ENCODE measurements around the gene NTM. TPM values are rescaled to one million over a fixed set of nuclear protein-coding genes. Genes with fewer than 3 reads are reported as not detected.
A peak's percentile ranks its signal among the peaks of the same experiment; 100 is the strongest.
"Not testable (repeated sequence)": the region's sequence is repeated elsewhere in the genome, so short reads cannot be mapped to it uniquely, and the experiment has no call there.

Gene NTM
- total RNA-seq, 2 donors from 2014 or later, result 0.26 to 3.6 TPM

DNA sequence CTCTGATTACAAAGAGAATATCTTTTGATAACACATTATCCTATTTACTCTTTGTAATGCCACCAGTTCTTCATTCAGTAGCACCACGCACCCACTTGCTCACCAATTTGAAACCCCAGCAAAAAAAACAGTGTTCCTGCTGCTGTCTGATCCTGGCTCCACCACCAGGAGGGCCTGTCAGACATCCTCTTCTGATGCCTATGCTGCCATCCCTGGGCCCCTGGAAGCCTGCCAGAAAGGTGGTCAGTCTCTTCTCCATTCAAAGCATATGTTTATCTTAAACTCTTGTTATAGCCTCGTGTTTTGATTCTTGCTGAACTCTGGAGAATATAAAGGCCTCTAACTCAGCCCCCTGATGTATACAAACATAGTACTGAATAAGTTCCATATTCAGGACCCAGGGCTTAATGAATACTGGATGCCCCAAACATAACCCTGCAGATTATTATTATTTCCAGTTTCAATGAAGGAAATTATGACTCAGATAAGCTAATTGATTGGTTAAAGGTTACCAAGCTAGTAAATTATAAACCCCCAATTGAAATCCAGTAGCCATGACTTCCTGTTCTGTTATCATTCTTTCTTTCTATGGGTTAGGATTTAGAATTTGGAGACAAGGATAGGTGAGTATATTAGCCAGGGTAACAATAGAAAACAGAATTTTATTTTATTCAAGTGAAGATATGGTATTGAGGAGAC is 116.7 kb downstream of the NTM start:
- Histone ChIP-seq H3K36me3 (replicated peaks in 1 of 2; ENCODE audit: insufficient read depth in 1 of 2, low read depth in 2 of 2) (no peaks in the 10 kb centered on the region), H3K9me3 (no peaks in the 10 kb centered on the region), H3K4me1 (no peaks in the 10 kb centered on the region), H3K27ac (no peak overlapping the region), H3K4me3 (no peak overlapping the region), H3K27me3 (no peaks in the 10 kb centered on the region)
- 52 to 62% methylated on average over 2 of the region's 2 CpGs for WGBS, 2 donors
- ATAC-seq, result no peak
- TF ChIP-seq, protein P1, sequence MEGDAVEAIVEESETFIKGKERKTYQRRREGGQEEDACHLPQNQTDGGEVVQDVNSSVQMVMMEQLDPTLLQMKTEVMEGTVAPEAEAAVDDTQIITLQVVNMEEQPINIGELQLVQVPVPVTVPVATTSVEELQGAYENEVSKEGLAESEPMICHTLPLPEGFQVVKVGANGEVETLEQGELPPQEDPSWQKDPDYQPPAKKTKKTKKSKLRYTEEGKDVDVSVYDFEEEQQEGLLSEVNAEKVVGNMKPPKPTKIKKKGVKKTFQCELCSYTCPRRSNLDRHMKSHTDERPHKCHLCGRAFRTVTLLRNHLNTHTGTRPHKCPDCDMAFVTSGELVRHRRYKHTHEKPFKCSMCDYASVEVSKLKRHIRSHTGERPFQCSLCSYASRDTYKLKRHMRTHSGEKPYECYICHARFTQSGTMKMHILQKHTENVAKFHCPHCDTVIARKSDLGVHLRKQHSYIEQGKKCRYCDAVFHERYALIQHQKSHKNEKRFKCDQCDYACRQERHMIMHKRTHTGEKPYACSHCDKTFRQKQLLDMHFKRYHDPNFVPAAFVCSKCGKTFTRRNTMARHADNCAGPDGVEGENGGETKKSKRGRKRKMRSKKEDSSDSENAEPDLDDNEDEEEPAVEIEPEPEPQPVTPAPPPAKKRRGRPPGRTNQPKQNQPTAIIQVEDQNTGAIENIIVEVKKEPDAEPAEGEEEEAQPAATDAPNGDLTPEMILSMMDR (IDR thresholded peaks at IDR 0.05), result no peak
- TF ChIP-seq POLR2A (IDR thresholded peaks at IDR 0.05), result no peak
- DNase-seq, result no peak
- intact Hi-C loops (cut with DNase I), result no loop called here

DNA sequence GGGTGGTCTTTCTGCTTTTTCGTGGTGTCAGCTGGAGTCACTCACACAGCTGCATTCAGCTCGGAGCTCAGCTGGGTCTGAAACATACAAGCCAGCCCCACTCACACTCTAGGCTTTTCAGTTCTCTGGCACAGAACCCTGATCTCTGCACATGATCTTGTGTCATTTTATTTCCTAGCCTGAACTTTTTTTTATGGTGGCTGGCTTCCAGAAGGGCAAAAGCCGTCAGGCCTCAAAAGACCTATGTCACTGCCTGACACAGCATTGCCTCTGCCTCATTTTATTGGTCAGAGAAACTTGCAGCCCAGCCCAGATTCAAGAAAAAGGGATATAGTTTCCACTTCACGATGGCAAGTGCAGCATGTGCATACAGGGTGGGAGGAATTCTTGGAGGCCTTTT is 117.8 kb downstream of the NTM start:
- Histone ChIP-seq H3K4me3 (no peak overlapping the region), H3K4me1 (no peaks in the 10 kb centered on the region), H3K27me3 (no peaks in the 10 kb centered on the region), H3K9me3 (no peaks in the 10 kb centered on the region), H3K36me3 (replicated peaks in 1 of 2; ENCODE audit: insufficient read depth in 1 of 2, low read depth in 2 of 2) (no peaks in the 10 kb centered on the region), H3K27ac (no peak overlapping the region)
- TF ChIP-seq POLR2A (IDR thresholded peaks at IDR 0.05), result no peak
- TF ChIP-seq, protein P1 (IDR thresholded peaks at IDR 0.05), result no peak
- DNase-seq (peak in 1 of 4 donors; percentile 11), ATAC-seq (no peak)
- WGBS, 2 donors, result 57 to 69% methylated on average over 4 of the region's 4 CpGs
- intact Hi-C loops (cut with DNase I), result no loop called here

- no peak for ATAC-seq
- WGBS, 2 donors, result 77 to 82% methylated on average over 4 of the region's 4 CpGs
- Histone ChIP-seq H3K9me3 (no peaks in the 10 kb centered on the region), H3K36me3 (replicated peaks in 1 of 2; ENCODE audit: insufficient read depth in 1 of 2, low read depth in 2 of 2) (no peaks in the 10 kb centered on the region), H3K27me3 (no peaks in the 10 kb centered on the region), H3K27ac (no peak overlapping the region), H3K4me1 (peaks cover 7% of the 10 kb centered on the region), H3K4me3 (no peak overlapping the region)
- DNase-seq, result no peak
- intact Hi-C loops (cut with DNase I), result no loop called here
- TF ChIP-seq POLR2A (IDR thresholded peaks at IDR 0.05), result no peak
- TF ChIP-seq, protein P1 (IDR thresholded peaks at IDR 0.05), result no peak
These were observed 121.1 kb downstream of the NTM start for GRCh38 chr11:131491503-131491902.

GRCh38 chr11:131495423-131495822 is 125.0 kb downstream of the NTM start:
- H3K27me3 ChIP-seq, result no peaks in the 10 kb centered on the region
- H3K27ac ChIP-seq, result no peak overlapping the region
- 34 to 42% methylated on average over 6 of the region's 6 CpGs for WGBS, 2 donors
- peak; percentile 79 for ATAC-seq
- no peak for TF ChIP-seq POLR2A (IDR thresholded peaks at IDR 0.05)
- TF ChIP-seq, protein P1 (IDR thresholded peaks at IDR 0.05), result no peak
- DNase-seq, result peak; percentile 59 to 85 (median 74)
- H3K4me3 ChIP-seq, result no peak overlapping the region
- peaks cover 7% of the 10 kb centered on the region for H3K4me1 ChIP-seq
- intact Hi-C loops (cut with DNase I), result no loop called here
- no peaks in the 10 kb centered on the region for H3K9me3 ChIP-seq
- H3K36me3 ChIP-seq (replicated peaks in 1 of 2; ENCODE audit: insufficient read depth in 1 of 2, low read depth in 2 of 2), result no peaks in the 10 kb centered on the region

DNA sequence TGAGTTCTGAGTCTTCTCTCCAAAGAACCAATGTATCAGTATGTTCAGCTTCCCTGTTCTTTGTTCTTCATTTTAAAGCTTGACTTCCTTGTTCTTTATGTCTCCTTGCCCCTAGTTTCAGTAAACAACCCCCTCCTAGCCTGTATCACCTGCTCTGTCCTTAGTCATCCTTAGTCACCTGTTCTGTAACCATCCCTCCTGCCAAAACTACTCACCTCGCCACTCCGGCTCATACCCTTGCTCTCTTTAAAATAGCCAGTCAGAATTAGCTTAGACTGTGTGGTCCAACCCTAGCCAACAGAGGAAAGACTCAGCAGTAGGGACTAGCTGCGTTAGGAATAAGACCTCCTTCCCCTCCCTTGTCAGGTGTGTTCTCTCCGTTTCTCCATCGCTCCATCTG is 127.3 kb downstream of the NTM start:
- 87 to 92% methylated on average over 5 of the region's 5 CpGs for WGBS, 2 donors
- H3K4me1 ChIP-seq; ATAC-seq; DNase-seq; intact Hi-C loops (cut with DNase I); H3K36me3 ChIP-seq (replicated peaks in 1 of 2; ENCODE audit: insufficient read depth in 1 of 2, low read depth in 2 of 2); H3K27me3 ChIP-seq; H3K9me3 ChIP-seq; H3K4me3 ChIP-seq; H3K27ac ChIP-seq: not testable (repeated sequence)
